Activated T-cell treated with anti-CD3 and anti-CD28 coated beads for 1 hour (primary cell): ENCODE results near the gene ENKD1.

ENCODE experiments used
- DNase-seq: peaks from one replicate; pipeline ENCODE4 v3.0.0-alpha.2; 2020; ENCODE audit warnings: low read depth

ENKD1 gene

DNA sequence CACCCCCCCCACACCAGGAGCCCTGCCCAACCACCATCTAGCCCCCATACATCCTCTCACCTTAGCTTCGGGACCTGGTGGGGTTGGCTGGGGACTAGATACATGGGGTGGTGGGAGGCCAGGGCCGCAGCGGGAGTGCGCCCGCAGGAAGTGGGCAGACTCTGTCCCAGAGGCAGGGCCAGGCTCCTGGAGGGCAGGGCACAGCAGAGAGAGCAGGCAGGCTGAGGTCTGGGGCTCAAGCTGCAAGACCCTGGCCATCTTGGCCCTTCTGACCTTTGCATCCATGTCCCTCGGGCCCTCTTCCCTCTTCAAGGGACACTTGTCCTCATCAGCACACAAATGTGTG is 2.7 kb downstream of the ENKD1 start:
- no peak for DNase-seq

DNA sequence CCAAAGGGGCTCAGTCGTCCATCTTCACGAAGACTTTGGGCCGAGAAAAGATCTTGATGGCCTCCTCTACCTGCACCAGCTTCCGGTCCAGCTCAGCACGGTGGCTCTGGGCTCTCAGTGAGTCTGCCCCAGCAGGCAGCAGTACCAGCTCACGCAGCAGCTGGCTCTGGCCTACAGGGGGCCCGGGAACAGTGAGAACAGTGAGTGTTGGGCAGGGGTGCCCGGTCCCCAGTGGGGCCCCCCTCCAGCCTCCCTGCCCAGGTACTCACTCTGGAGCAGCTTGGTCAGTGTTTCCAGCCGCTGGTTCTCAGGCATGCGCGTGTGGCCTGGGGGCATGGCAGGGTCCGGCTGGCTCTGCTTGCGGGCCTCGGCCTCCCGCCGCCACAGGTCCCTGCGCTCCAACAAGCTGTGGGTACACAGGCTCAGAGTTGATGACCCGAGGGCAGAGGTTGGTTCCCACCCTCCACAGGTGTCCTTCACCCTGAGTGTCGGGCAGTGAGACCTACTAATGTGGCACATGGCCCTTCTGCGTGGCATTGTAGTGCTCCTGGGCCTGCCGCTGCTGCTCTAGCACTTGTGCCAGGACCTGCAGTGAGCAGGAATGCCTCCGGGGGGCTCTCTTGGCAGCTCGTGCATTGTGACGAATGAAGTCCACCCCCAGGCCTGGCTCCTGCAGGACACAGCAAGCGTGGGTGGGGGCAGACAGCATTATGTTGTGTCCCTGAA is 3.2 kb downstream of the ENKD1 start:
- DNase-seq, result no peak

- no peak for DNase-seq
Measured at GRCh38 chr16:67662653-67663010, 3.9 kb downstream of the ENKD1 start.

DNA sequence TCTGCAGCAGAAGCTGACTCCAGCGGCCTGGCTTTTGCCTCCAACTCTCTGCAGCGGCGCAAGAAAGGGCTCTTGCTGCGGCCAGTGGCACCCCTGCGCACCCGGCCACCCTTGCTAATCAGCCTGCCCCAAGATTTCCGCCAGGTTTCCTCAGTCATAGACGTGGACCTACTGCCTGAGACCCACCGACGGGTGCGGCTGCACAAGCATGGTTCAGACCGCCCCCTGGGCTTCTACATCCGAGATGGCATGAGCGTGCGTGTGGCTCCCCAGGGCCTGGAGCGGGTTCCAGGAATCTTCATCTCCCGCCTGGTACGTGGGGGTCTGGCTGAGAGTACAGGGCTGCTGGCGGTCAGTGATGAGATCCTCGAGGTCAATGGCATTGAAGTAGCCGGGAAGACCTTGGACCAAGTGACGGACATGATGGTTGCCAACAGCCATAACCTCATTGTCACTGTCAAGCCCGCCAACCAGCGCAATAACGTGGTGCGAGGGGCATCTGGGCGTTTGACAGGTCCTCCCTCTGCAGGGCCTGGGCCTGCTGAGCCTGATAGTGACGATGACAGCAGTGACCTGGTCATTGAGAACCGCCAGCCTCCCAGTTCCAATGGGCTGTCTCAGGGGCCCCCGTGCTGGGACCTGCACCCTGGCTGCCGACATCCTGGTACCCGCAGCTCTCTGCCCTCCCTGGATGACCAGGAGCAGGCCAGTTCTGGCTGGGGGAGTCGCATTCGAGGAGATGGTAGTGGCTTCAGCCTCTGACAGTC is 4.5 kb downstream of the ENKD1 start:
- no peak for DNase-seq

DNA sequence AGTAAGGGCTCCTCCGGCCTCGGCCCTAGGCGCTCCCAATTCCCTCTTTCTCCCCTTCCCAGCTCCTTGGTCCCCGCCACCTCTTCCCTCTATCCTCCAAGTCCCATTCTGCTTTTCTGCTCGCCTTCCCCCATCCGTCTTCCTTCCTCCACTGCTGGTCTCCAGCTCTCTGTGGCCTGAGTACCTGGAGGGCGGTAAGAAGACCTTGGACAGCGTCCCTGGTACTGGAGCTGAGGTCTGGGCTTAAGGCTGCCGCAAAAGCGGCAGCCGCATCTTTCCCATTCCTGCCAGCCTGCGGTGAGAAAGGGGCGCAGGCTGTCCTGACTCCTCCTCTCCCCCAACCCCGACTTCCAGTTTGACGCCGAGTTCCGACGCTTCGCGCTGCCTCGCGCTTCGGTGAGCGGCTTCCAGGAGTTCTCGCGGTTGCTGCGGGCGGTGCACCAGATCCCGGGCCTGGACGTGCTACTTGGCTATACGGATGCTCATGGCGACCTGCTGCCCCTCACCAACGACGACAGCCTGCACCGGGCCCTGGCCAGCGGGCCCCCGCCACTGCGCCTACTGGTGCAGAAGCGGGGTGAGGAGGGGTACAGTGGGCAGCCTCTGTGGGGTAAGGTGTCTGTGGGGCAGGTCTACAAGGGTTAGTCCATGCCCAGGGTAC is 5.3 kb downstream of the ENKD1 start:
- DNase-seq, result no peak

- DNase-seq, result peak; percentile 88
Measured at GRCh38 chr16:67660564-67661028, 6.0 kb downstream of the ENKD1 start, which contains the start of gene PARD6A. TSS of gene PARD6A (plus strand) at chr16:67660960. CDS start at chr16:67661039, 79 bp downstream.

DNA sequence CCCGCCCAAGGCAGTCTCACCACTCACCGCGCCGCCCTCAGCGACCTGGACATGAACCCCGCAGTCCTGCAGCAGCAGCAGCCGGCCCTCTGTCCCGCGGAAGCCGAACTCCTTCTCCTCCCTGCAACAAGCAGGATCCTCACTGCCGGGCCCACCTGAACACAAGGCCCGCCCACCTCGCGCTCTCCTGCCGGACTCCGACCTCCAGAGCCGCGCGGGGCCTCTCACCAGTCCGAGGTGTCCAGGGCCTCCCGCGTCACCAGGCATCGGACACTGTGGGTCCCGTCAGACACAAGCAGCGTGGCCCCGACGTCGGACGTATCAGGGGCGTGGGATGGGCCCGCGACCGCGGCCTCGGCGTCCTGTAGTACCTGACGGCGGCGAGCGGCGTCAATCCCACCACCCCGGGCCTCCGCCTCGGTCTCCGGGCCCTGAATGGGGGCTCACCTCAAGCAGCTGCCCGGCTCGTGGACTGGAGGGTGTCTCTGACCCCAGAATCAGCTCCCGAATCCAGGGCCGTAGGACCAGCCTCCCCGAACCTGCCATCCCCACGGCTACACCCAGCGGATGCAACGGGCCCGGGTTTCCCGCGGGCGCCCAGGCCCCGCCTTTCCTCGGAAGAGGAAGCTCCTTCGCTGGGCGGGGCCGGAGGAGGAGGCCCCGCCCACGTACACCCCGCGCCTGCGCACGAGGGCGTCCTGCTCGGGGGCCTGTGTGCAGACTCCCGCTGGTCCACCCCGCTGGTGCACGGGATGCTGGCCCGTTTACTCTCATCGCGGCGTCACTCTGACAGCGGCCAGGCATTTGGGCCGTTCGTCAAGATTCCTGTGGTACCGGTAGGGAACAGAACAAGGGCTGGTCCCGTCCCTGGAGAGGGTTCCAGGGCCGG is 6.6 kb downstream of the ENKD1 start, which contains the start of gene ACD:
TSS of gene ACD (minus strand) at position 586 of the 889 bp plus-strand sequence. CDS start at position 546, 40 bp downstream.
- DNase-seq, result peak; percentile 96

GRCh38 chr16:67658849-67659674 is 7.5 kb downstream of the ENKD1 start:
- no peak for DNase-seq

- no peak for DNase-seq
Measured at GRCh38 chr16:67657751-67658518, 8.6 kb downstream of the ENKD1 start.

- DNase-seq, result no peak
Measured at GRCh38 chr16:67657017-67657608, 9.4 kb downstream of the ENKD1 start.

DNA sequence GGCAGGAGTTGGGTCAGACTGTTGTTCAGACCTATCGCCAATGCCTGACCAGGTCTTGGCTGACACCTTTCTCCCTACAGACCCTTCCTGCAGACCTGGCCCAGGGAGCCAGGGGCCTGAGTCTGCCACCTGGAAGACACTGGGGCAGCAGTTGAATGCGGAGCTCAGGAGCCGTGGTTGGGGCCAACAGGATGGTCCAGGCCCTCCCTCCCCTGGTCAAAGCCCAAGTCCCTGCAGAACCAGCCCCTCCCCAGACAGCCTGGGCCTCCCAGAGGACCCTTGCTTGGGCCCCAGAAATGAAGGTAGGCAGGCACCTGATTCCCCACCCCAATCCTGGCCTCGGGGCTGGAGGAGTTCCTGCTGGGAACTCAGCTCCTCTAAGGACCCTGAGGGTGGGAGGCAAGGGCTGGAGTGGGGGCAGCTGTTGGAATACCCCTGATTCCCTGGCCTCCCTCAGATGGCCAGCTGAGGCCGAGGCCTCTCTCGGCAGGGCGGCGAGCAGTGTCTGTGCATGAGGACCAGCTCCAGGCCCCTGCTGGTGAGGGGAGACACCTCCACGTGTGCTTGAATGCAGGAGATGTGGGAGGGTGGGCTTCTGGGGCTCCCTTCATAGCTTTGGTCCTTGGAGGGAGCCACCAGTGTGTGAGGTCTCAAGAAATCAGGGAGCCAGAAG is 10.1 kb downstream of the ENKD1 start:
- DNase-seq, result no peak

DNA sequence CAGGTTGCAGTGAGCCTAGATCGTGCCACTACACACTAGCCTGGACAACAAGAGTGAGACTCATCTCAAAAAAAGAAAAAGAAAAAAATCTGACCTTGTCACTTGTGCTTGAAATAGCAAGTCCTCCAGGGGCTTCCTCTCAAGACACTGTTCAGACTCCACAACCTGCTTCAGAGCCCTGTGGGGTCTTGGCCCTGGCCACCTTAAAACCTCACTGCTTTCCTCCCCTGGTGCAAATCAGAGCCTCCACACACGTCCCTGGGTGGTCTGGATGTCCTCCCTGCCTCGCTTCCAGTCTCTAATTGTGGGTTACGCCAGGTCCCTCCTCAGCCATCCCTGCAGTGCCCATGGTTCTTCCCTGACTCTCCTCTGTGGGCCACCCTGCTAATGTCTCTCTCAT is 11.2 kb downstream of the ENKD1 start:
- no peak for DNase-seq

DNA sequence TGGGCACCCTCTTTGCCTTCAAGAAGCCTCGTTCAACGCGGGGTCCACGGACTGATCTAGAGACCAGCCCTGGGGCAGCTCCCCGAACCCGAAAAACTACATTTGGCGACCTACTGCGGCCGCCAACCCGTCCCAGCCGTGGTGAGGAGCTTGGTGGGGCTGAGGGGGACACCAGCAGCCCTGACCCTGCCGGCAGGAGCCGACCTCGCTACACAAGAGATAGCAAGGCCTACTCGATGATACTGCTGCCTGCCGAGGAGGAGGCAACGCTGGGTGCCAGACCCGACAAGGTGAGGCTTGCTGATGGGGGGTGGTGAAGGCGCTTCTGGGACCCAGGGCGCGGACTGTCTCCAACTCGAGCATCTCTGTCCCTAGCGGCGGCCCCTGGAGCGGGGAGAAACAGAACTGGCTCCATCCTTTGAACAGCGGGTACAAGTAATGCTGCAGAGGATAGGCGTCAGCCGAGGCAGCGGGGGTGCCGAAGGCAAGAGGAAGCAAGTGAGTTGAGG is 12.1 kb downstream of the ENKD1 start:
- no peak for DNase-seq

DNA sequence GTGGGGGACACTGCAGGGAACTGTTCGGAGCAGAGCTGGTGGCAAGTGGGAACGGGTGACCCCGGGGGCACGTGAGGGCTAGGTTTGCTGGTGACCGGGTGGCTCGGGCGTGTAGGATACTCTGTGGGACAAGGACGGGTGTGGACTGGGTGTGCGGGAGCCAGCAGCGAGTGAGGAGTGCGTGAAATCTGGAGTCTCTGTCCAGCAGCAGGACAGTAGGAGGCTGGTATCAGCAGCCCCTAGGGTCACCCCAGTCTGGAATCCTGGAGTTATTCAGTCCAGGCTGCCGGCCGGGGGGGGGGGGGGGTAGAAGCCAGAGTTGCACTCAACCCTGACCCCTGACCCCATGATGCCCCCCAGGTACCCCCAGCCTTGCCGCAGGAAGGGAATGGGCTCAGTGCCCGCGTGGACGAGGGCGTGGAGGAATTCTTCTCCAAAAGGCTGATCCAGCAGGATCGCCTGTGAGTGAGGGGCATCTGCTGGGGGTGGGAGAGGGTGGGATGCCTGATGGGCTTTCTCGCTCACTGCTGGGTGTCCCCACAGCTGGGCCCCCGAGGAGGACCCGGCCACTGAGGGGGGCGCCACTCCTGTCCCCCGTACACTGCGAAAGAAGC is 12.7 kb downstream of the ENKD1 start:
- no peak for DNase-seq

GRCh38 chr16:67653128-67653788 is 13.3 kb downstream of the ENKD1 start:
- no peak for DNase-seq

DNA sequence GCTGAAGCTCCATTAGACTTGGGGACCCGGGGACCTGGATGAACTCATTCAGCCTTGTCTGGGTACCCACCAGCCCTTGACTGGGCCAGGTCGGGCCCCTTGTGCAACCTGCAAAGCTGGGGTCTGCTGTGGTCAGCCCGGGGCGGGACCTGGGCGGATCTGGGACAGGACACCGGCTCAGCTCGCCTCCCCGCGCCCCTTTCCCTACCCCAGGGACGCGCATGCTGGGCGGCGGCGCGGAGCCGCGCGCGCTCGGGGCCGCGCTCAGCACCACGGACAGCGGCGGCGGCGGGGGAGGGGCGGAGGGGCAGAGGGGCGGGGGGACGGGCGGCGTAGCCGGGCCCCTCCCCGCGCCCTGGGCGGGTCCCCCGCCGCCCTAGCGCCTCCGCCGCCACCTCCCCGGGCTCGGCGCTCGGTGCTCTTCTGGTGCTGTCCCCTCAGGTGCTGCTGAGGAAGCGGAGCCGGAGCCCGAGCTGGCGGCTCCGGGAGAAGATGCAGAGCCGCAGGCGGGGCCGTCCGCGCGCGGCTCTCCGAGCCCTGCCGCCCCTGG is 13.9 kb downstream of the ENKD1 start:
- no peak for DNase-seq

DNA sequence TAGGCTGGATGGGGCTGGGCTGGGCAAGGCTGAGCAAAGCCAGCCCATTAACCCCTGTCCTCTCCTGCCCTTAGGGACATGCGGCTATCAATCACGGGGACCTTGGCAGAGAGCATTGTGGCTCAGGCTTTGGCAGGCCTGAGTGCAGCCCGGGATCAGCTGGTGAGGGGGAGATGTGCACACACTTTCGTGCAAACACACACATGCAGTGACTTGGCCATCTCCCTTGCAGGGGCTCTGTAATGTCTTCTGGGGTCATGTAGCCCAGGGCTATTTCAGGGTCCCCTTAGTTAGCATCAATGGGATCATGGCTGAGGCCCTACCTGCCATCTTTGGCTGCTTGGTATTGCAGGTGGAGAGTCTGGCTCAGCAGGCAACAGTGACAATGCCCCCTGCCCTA is 14.7 kb downstream of the ENKD1 start:
- no peak for DNase-seq

DNA sequence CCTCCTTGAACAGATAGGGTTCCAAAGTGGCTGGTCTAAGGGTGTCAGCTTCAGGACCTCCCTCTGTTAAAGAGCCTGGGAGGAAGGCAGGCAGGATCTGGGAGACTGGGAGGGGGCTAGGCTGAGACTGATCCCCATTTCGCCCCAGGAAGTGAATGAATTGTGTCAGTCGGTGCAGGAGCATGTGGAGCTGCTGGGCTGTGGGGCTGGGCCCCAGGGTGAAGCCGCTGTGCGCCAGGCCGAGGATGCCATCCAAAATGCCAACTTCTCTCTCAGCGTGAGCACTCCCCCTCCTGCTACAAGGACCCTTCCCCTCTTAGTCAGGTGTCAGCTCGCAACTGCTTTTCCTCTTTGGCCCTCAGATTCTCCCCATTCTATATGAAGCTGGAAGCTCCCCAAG is 15.5 kb downstream of the ENKD1 start:
- no peak for DNase-seq
